ENCODE data around the gene SCNN1A.
"Not testable (repeated sequence)": the region's sequence is repeated elsewhere in the genome, so short reads cannot be mapped to it uniquely, and the experiment has no call there.

Gene SCNN1A

DNA sequence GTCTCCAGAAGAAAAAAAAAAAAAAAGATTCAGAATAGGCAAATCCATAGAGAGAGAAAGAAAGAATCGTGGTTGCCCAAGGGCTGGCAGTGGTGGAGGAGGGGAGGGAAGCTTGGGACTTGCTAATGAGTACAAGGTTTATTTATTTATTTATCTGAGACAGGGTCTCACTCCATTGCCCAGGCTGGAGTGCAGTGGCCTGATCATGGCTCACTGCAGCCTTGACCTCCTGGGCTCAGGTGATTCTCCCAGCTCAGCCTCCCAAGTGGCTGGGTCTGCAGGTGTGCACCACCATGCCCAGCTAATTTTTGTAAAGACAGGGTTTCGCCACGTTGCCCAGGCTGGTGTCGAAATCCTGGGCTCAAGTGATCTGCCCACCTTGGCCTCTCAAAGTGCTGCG lies 23.7 kb downstream of the SCNN1A start:
- ChIA-PET CTCF (interaction anchor here (1.7 kb wide), 1 partner anchor 12 kb away, joined by 5 read pairs; no protein-coding TSS in a partner anchor), POLR2A (no interaction called here)
- DNase-seq (ENCODE audit: extremely low spot score): no peak
- TF ChIP-seq, protein P1, sequence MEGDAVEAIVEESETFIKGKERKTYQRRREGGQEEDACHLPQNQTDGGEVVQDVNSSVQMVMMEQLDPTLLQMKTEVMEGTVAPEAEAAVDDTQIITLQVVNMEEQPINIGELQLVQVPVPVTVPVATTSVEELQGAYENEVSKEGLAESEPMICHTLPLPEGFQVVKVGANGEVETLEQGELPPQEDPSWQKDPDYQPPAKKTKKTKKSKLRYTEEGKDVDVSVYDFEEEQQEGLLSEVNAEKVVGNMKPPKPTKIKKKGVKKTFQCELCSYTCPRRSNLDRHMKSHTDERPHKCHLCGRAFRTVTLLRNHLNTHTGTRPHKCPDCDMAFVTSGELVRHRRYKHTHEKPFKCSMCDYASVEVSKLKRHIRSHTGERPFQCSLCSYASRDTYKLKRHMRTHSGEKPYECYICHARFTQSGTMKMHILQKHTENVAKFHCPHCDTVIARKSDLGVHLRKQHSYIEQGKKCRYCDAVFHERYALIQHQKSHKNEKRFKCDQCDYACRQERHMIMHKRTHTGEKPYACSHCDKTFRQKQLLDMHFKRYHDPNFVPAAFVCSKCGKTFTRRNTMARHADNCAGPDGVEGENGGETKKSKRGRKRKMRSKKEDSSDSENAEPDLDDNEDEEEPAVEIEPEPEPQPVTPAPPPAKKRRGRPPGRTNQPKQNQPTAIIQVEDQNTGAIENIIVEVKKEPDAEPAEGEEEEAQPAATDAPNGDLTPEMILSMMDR (IDR thresholded peaks at IDR 0.05; ENCODE audit: control extremely low read depth, extremely low read depth, low read depth, missing control alignments): no peak

DNA sequence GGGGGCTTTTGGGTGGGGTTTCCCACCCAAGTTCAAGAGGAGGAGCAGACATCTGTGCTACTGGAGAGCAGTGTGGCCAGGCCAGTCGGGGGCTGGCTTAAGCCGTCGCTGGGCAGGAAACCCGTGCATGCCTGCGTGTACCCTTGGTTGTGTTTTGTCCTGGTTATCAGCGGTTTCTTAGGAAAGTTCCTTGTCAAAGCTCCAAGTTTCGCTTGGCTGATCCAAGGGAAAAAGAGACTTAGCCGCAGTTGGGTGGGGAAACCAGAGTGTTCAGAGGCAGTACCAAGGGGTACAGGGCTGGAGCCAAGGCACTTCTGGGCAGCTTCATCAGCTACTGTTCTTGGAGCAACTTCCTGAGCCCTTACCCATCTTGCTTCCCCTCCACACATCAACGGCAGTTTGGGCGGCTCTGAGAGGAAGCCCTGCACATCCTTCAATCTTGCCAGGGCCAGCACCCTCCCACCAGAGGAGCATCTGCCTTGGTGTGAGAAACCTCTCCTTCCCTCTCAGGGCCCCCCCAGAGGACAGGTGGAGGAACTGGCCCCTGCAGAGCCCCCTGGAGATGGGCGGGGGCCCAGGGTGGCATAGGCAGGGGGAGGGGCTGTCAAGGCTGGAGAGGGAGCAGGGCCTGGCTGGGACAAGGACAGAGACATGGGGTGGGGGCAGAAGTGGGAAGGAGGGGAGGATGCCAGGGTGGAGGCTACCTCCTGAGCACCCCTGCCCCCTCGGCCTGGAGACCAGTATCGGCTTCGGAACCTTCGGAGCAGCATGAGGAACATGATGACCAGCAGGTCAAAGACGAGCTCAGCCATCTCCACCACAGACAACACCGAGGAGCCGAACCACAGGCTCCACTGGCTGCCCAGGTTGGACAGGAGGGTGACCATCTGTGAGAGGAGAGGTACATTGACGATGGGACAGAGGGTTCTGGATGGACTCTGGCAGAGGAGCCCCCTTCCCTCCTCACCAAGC lies 27.7 kb downstream of the SCNN1A start:
- CTCF ChIA-PET: interaction anchor here (0.7 to 2.5 kb wide), 4 partner anchors 8 to 152 kb away, joined by 3 to 8 read pairs (median 4); no protein-coding TSS in a partner anchor
- POLR2A ChIA-PET: no interaction called here
- TF ChIP-seq, protein P1 (IDR thresholded peaks at IDR 0.05; ENCODE audit: control extremely low read depth, extremely low read depth, low read depth, missing control alignments): no peak
- no peak for DNase-seq (ENCODE audit: extremely low spot score)

DNA sequence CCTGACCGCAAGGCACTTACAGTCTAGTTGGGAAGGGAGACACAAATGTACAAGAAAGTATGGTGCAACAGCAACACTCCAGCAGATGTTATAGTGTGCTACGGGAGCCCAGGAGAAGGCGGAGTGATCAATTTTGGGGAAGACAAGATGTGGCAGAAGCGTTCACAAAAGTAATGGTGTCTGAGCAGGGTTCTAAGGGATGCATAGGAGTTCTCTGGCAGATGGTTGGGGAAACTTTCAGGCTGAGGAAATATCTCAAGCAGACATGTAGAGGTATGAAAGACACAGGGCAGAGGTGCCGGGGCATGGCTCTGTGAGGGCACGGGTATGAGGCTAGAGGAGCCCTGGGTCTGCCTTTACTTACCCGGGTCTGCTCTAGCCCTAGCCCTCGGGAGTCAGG lies 28.4 kb downstream of the SCNN1A start:
- TF ChIP-seq, protein P1 (IDR thresholded peaks at IDR 0.05; ENCODE audit: control extremely low read depth, extremely low read depth, low read depth, missing control alignments): no peak
- ChIA-PET POLR2A (no interaction called here), CTCF (interaction anchor here (1.5 to 2.9 kb wide), 3 partner anchors 8 to 12 kb away, joined by 4 to 12 read pairs (median 8); no protein-coding TSS in a partner anchor)
- DNase-seq (ENCODE audit: extremely low spot score): no peak

DNA sequence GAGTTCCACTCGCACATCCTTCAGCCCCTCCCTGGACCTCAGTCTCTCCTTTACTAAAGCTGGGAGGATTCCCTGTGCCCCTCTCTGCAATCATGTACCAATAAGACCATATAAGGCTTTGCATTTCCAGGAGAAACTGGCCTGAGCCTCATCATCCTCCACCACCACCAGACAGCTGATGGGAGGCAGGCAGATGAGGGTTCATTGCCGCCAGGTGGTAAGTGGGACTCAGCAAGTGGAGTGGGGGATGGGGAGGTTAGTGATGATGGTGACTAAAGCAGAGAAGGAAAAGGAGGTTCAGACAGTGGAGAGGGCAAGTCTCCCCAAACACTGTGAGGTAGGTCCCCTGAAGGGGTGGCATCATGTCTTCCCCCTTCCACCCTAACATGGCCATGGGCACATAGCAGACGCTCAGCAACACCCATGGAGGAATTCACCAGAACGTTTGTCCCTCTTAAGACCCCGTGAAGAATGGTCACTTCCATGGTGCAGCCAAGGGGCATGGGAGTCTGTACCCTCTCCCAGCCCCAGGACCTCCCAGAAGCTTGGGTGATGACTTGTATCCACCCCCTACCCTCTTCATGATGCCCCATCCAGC lies 29.0 kb downstream of the SCNN1A start:
- ChIA-PET CTCF (interaction anchor here (1.1 to 2.9 kb wide), 6 partner anchors 10 to 21 kb away, joined by 3 to 12 read pairs (median 5); no protein-coding TSS in a partner anchor), POLR2A (no interaction called here)
- no peak for DNase-seq (ENCODE audit: extremely low spot score)
- TF ChIP-seq, protein P1 (IDR thresholded peaks at IDR 0.05; ENCODE audit: control extremely low read depth, extremely low read depth, low read depth, missing control alignments): no peak

DNA sequence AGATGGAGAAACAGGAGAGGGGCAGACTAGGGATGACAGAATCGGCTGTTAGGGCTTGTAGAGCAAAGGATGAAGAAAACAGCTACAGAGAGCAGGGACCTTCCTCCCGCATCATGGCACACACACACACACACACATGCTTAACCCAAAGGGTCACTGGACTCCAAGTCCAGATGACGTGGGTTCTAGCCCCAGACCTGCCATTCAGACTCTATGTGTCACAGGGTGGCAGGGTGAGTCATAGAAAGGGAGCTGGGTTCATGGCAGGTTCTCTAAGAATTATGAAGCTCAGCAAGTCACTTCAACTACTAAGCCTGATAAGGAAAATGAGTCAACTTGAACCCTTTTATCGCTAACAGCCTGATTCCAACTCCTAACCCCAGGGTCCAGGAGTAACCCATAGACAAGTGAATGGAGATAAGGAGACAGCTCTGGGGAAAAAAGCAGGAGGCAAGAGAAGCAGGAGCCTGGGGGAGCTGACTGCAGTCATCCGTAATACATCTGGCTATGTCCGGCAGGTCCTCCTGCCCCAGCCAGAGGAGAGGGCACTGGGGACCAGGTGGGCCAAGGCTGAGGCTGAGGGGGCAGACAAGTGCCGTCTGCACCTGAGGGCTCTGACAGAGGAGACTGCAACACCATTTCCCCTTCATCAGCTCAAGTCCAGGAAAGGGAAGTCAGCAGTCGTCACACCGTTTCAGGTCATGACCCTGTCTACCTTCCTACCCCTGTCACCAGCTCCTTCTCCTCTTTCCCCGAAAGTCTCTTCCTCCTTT lies 29.9 kb downstream of the SCNN1A start:
- ChIA-PET CTCF (interaction anchor here (1.1 to 2.9 kb wide), 6 partner anchors 9 to 22 kb away, joined by 3 to 12 read pairs (median 5); no protein-coding TSS in a partner anchor), POLR2A (no interaction called here)
- TF ChIP-seq, protein P1 (IDR thresholded peaks at IDR 0.05; ENCODE audit: control extremely low read depth, extremely low read depth, low read depth, missing control alignments): no peak
- DNase-seq (ENCODE audit: extremely low spot score): no peak

DNA sequence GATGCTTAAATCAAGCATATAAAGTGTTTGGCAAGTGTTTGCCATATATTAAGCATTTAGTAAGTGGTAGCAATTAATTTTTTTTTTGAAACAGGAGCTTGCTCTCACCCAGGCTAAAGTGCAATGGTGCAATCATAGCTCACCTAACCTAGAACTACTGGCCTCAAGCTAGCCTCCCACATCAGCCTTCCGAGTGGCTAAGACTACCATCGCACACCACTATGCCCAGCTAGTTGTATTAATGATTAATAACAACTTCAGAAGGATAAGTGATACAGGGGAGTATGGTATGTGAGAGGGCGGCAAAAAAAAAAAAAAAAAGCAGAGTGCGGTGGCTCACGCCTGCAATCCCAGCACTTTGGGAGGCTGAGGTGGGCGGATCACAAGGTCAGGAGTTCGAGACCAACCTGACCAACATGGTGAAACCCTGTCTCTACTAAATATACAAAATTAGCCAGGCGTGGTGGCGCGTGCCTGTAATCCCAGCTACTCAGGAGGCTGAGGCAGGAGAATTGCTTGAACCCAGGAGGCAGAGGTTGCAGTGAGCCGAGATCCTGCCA lies 31.2 kb downstream of the SCNN1A start:
- ChIA-PET CTCF (interaction anchor here (1.2 to 2.9 kb wide), 5 partner anchors 8 to 121 kb away, joined by 3 to 12 read pairs (median 5); no protein-coding TSS in a partner anchor), POLR2A (interaction anchor here (0.7 kb wide), 1 partner anchor 127 kb away, joined by 4 read pairs; the partner anchor contains the start of gene VAMP1)
- DNase-seq (ENCODE audit: extremely low spot score): not testable (repeated sequence)

Data from GM10248 (cell line).